CD14-positive monocyte (primary cell): Measurements from ENCODE around the gene RHOBTB1. TPM values are rescaled to one million over a fixed set of nuclear protein-coding genes. Genes with fewer than 3 reads are reported as not detected.

Experiments used
- DNase-seq, 3 donors: peaks; one replicate each; pipeline ENCODE4 v3.0.0-alpha.2; 2011 to 2022
- H2AFZ ChIP-seq: 2 replicates; pipeline ENCODE4 v1.6.0; 2012; ENCODE audit warnings: mild to moderate bottlenecking, low read depth, low read length, inconsistent platforms; ENCODE audit not compliant: insufficient read depth, poor library complexity, severe bottlenecking
- H3K27ac ChIP-seq, 2 donors: 1 replicate in 1 of 2; 2 replicates in 1 of 2; pipeline ENCODE4 v1.5.1; 2012 to 2013; ENCODE audit warnings: low read length in 2 of 2, control low read depth in 1 of 2, inconsistent platforms in 1 of 2, low read depth in 1 of 2, mild to moderate bottlenecking in 1 of 2
- H3K27me3 ChIP-seq, 2 donors: one replicate each; pipeline versions ENCODE4 v1.6.0 to v1.6.1; 2011 to 2013; ENCODE audit warnings: low read length in 2 of 2; ENCODE audit not compliant: control insufficient read depth in 2 of 2, insufficient read depth in 2 of 2
- H3K36me3 ChIP-seq, 2 donors: replicated peaks in 1 of 2; 1 replicate in 1 of 2; 2 replicates in 1 of 2; pipeline versions ENCODE4 v1.5.1 to v1.6.1; 2012 to 2013; ENCODE audit warnings: low read length in 2 of 2, control low read depth in 1 of 2, inconsistent platforms in 1 of 2, mild to moderate bottlenecking in 1 of 2; ENCODE audit not compliant: insufficient read depth in 2 of 2, control insufficient read depth in 1 of 2
- H3K4me1 ChIP-seq, 2 donors: 1 replicate in 1 of 2; 2 replicates in 1 of 2; pipeline versions ENCODE4 v1.5.1 to v1.6.1; 2012 to 2013; ENCODE audit warnings: low read length in 2 of 2, control low read depth in 1 of 2, inconsistent platforms in 1 of 2, mild to moderate bottlenecking in 1 of 2, moderate library complexity in 1 of 2; ENCODE audit not compliant: insufficient read depth in 2 of 2, control insufficient read depth in 1 of 2
- H3K4me2 ChIP-seq: replicated peaks from 2 replicates; pipeline ENCODE3; 2012; ENCODE audit warnings: low read length, moderate library complexity, mild to moderate bottlenecking; ENCODE audit not compliant: poor library complexity, severe bottlenecking; ENCODE audit errors: extremely low read depth
- H3K4me3 ChIP-seq, 3 experiments: fragments of 200-600 bp in 1 of 3; sonication (generic) in 1 of 3; replicated peaks in 1 of 3; 1 replicate in 2 of 3; 2 replicates in 1 of 3; pipeline ENCODE4 v1.5.1; 2011 to 2013; ENCODE audit warnings: low read length in 3 of 3, mild to moderate bottlenecking in 3 of 3, control low read depth in 2 of 3, low read depth in 2 of 3, inconsistent platforms in 1 of 3, moderate library complexity in 1 of 3
- H3K79me2 ChIP-seq: 2 replicates; pipeline ENCODE4 v1.6.0; 2012; ENCODE audit warnings: mild to moderate bottlenecking, control low read depth, inconsistent platforms, low read length, moderate library complexity; ENCODE audit not compliant: insufficient read depth
- H3K9ac ChIP-seq: 2 replicates; pipeline ENCODE4 v1.6.0; 2017; ENCODE audit warnings: low read length, mild to moderate bottlenecking; ENCODE audit not compliant: insufficient read depth, poor library complexity, severe bottlenecking
- H3K9me3 ChIP-seq, 2 donors: replicated peaks in 1 of 2; 1 replicate in 1 of 2; 2 replicates in 1 of 2; pipeline versions ENCODE4 v1.5.1 to v1.6.1; 2012 to 2013; ENCODE audit warnings: low read length in 2 of 2, control low read depth in 1 of 2; ENCODE audit not compliant: control insufficient read depth in 1 of 2, insufficient read depth in 1 of 2
- H4K20me1 ChIP-seq: 2 replicates; pipeline ENCODE4 v1.6.0; 2012; ENCODE audit warnings: mild to moderate bottlenecking, low read length, control low read depth, moderate library complexity; ENCODE audit not compliant: insufficient read depth
- H3K27ac Mint-ChIP-seq, 7 donors: one replicate each; pipeline ENCODE4 v1.8.0; 2020; ENCODE audit warnings: mild to moderate bottlenecking in 7 of 7, mixed read lengths in 7 of 7, moderate library complexity in 6 of 7, inconsistent platforms in 2 of 7
- H3K27me3 Mint-ChIP-seq, 3 donors: one replicate each; pipeline ENCODE4 v1.8.0; 2021 to 2022; ENCODE audit warnings: low read depth in 3 of 3, mild to moderate bottlenecking in 3 of 3, mixed read lengths in 3 of 3, moderate library complexity in 3 of 3, inconsistent platforms in 1 of 3
- H3K36me3 Mint-ChIP-seq, 2 donors: one replicate each; pipeline ENCODE4 v1.8.0; 2020; ENCODE audit warnings: mixed read lengths in 2 of 2, inconsistent platforms in 1 of 2, mild to moderate bottlenecking in 1 of 2
- H3K4me1 Mint-ChIP-seq: one replicate; pipeline ENCODE4 v1.8.0; 2020; ENCODE audit warnings: mild to moderate bottlenecking, mixed read lengths
- H3K4me3 Mint-ChIP-seq, 2 donors: one replicate each; pipeline ENCODE4 v1.8.0; 2020; ENCODE audit warnings: mild to moderate bottlenecking in 2 of 2, mixed read lengths in 2 of 2, moderate library complexity in 1 of 2
- H3K9me3 Mint-ChIP-seq, 7 donors: one replicate each; pipeline ENCODE4 v1.8.0; 2020 to 2022; ENCODE audit warnings: mixed read lengths in 7 of 7, mild to moderate bottlenecking in 6 of 7, moderate library complexity in 6 of 7, inconsistent platforms in 2 of 7
- WGBS: methylation state at CpG from one replicate; pipeline ENCODE4 v1.1.5; 2013; ENCODE audit warnings: missing lambda C conversion rate; ENCODE audit not compliant: insufficient coverage; 5-methylcytosine and 5-hydroxymethylcytosine counted together
- intact Hi-C, 2 donors: fragments of 100-400 bp; cut with micrococcal nuclease; formaldehyde crosslinking; loops; one replicate each; pipeline versions ENCODE4 v1.15.0 to v1.15.1; 2023
- polyA plus RNA-seq, 3 donors: library from polyadenylated mRNA; depleted of rRNA in 1 of 3; unstranded in 2 of 3; stranded (reverse) in 1 of 3; fragments of 300-500 nt in 2 of 3; fragments of >200 nt in 1 of 3; fragmentation: Illumina TruSeq in 2 of 3; gene quantifications; 1 replicate in 2 of 3; 2 replicates in 1 of 3; pipeline ENCODE4 v1.2.3, GENCODE V29; 2012 to 2021
- TF ChIP-seq, protein P1 (sequence below): fragments of 200-600 bp; IDR thresholded peaks from one replicate; pipeline ENCODE4 v1.8.0; 2022; ENCODE audit warnings: antibody characterized with exemption, mild to moderate bottlenecking

RHOBTB1 gene
- polyA plus RNA-seq, 3 donors: 0.41 to 0.96 (median 0.62) TPM

DNA sequence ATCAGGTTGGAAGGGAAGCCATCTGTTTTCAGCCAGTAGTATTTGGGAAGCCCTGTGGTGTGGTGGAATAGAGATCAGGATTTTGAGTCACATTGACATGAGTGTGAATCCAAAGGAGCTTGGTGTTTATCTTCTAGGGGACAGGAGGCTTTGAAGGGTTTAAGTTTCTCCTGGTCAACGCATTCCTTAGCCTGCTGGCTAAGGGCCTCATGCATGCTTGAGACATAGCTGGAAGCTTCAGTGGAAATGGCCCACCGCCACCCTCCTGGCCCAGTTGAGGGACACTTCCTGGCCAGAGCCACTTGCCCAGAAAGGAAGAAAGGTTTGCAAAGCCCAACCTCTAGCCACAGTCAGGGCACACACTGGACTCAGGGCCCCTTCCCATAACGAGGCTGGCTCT is 94.8 kb downstream of the RHOBTB1 start:
- H2AFZ ChIP-seq: no peak overlapping the region
- no peak overlapping the region for H3K4me2 ChIP-seq
- no peak for DNase-seq
- H3K36me3 ChIP-seq: no peaks in the 10 kb centered on the region
- no peaks in the 10 kb centered on the region for H3K4me1 ChIP-seq
- Mint-ChIP-seq H3K27ac (no peak overlapping the region), H3K4me1 (no peaks in the 10 kb centered on the region), H3K4me3 (no peak overlapping the region), H3K9me3 (peaks cover 0 to 5% (median 0%) of the 10 kb centered on the region in 7 donors), H3K36me3 (no peaks in the 10 kb centered on the region), H3K27me3 (peaks cover 0 to 1% (median 0%) of the 10 kb centered on the region in 3 donors)
- 72% methylated on average over 3 of the region's 3 CpGs for WGBS
- intact Hi-C loops: no loop called here
- H3K9me3 ChIP-seq: no peaks in the 10 kb centered on the region
- H3K79me2 ChIP-seq: no peaks in the 10 kb centered on the region
- no peak overlapping the region for H3K27ac ChIP-seq
- H3K4me3 ChIP-seq: no peak overlapping the region
- TF ChIP-seq, protein P1, sequence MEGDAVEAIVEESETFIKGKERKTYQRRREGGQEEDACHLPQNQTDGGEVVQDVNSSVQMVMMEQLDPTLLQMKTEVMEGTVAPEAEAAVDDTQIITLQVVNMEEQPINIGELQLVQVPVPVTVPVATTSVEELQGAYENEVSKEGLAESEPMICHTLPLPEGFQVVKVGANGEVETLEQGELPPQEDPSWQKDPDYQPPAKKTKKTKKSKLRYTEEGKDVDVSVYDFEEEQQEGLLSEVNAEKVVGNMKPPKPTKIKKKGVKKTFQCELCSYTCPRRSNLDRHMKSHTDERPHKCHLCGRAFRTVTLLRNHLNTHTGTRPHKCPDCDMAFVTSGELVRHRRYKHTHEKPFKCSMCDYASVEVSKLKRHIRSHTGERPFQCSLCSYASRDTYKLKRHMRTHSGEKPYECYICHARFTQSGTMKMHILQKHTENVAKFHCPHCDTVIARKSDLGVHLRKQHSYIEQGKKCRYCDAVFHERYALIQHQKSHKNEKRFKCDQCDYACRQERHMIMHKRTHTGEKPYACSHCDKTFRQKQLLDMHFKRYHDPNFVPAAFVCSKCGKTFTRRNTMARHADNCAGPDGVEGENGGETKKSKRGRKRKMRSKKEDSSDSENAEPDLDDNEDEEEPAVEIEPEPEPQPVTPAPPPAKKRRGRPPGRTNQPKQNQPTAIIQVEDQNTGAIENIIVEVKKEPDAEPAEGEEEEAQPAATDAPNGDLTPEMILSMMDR: no peak
- no peak overlapping the region for H3K9ac ChIP-seq
- H4K20me1 ChIP-seq: no peaks in the 10 kb centered on the region
- no peaks in the 10 kb centered on the region for H3K27me3 ChIP-seq

- TF ChIP-seq, protein P1: no peak
- Histone ChIP-seq H3K4me1 (no peaks in the 10 kb centered on the region), H3K9ac (no peak overlapping the region), H3K27me3 (no peaks in the 10 kb centered on the region), H4K20me1 (no peaks in the 10 kb centered on the region), H3K27ac (no peak overlapping the region), H3K36me3 (no peaks in the 10 kb centered on the region), H3K79me2 (no peaks in the 10 kb centered on the region), H3K4me2 (no peak overlapping the region), H3K4me3 (no peak overlapping the region), H3K9me3 (no peaks in the 10 kb centered on the region), H2AFZ (no peak overlapping the region)
- Mint-ChIP-seq H3K4me3 (peak overlapping the region in 1 of 2 donors; percentile 17), H3K4me1 (no peaks in the 10 kb centered on the region), H3K27me3 (peaks cover 0 to 1% (median 0%) of the 10 kb centered on the region in 3 donors), H3K9me3 (peaks cover 0 to 5% (median 0%) of the 10 kb centered on the region in 7 donors), H3K36me3 (no peaks in the 10 kb centered on the region), H3K27ac (no peak overlapping the region)
- intact Hi-C loops: no loop called here
- WGBS: 88% methylated on average over 5 of the region's 5 CpGs
- no peak for DNase-seq
Observed at GRCh38 chr10:60848680-60849079, 95.3 kb downstream of the RHOBTB1 start.
